Naive thymus-derived CD4-positive, alpha-beta T cell (primary cell): ENCODE results near the gene PROK1. TPM values are rescaled to one million over a fixed set of nuclear protein-coding genes. Genes with fewer than 3 reads are reported as not detected.

Experiments
- ATAC-seq: fragments of 150-1000 bp; cut with Tn5 transposase; 2 replicates; pipeline ENCODE4 v1.10.0; 2021; ENCODE audit warnings: mild to moderate bottlenecking, moderate library complexity
- CTCF ChIA-PET: fragments of 350-600 bp; sonication (Branson Sonifier 250); formaldehyde crosslinking; loops from one replicate; lab custom pipeline; 2021; ENCODE audit warnings: antibody characterized with exemption; lab: Charles Lee
- POLR2A ChIA-PET: fragments of 350-600 bp; sonication (Branson Sonifier 250); formaldehyde crosslinking; loops from one replicate; lab custom pipeline; 2021; ENCODE audit warnings: antibody characterized with exemption, inconsistent platforms; lab: Charles Lee
- DNase-seq, 9 donors: peaks; one replicate each; pipeline versions ENCODE4 v3.0.0 to v3.0.0-alpha.2; 2020 to 2022; ENCODE audit warnings: mixed read lengths in 1 of 9
- H3K27ac ChIP-seq: one replicate; pipeline ENCODE4 v1.7.0; 2013; ENCODE audit warnings: mild to moderate bottlenecking, low read depth, low read length, moderate library complexity
- H3K27me3 ChIP-seq, 2 donors: one replicate each; pipeline ENCODE4 v1.7.0; 2013; ENCODE audit warnings: low read length in 2 of 2, mild to moderate bottlenecking in 2 of 2, moderate library complexity in 2 of 2; ENCODE audit not compliant: control insufficient read depth in 2 of 2, insufficient read depth in 2 of 2
- H3K36me3 ChIP-seq, 3 experiments: 1 replicate in 2 of 3; 2 replicates in 1 of 3; pipeline ENCODE4 v1.7.0; 2013; ENCODE audit warnings: low read length in 3 of 3, mild to moderate bottlenecking in 3 of 3, moderate library complexity in 1 of 3; ENCODE audit not compliant: insufficient read depth in 3 of 3, control insufficient read depth in 2 of 3
- H3K4me1 ChIP-seq, 2 donors: one replicate each; pipeline ENCODE4 v1.7.0; 2013; ENCODE audit warnings: low read length in 2 of 2, mild to moderate bottlenecking in 2 of 2, moderate library complexity in 1 of 2; ENCODE audit not compliant: control insufficient read depth in 2 of 2, insufficient read depth in 2 of 2
- H3K4me3 ChIP-seq: 2 replicates; pipeline ENCODE4 v1.7.0; 2013; ENCODE audit warnings: mild to moderate bottlenecking, low read length
- H3K9me3 ChIP-seq, 3 experiments: 1 replicate in 2 of 3; 2 replicates in 1 of 3; pipeline ENCODE4 v1.7.0; 2013; ENCODE audit warnings: low read length in 3 of 3; ENCODE audit not compliant: control insufficient read depth in 2 of 3
- H3K27ac Mint-ChIP-seq, 9 donors: one replicate each; pipeline ENCODE4 v1.8.0; 2020 to 2022; ENCODE audit warnings: mixed read lengths in 9 of 9, mild to moderate bottlenecking in 8 of 9, moderate library complexity in 5 of 9, inconsistent platforms in 2 of 9
- H3K27me3 Mint-ChIP-seq, 5 donors: one replicate each; pipeline ENCODE4 v1.8.0; 2021 to 2022; ENCODE audit warnings: mixed read lengths in 5 of 5, mild to moderate bottlenecking in 1 of 5
- H3K36me3 Mint-ChIP-seq, 5 donors: one replicate each; pipeline ENCODE4 v1.8.0; 2020 to 2022; ENCODE audit warnings: mixed read lengths in 5 of 5, mild to moderate bottlenecking in 3 of 5, inconsistent platforms in 1 of 5
- H3K4me1 Mint-ChIP-seq, 7 donors: one replicate each; pipeline ENCODE4 v1.8.0; 2020 to 2022; ENCODE audit warnings: mixed read lengths in 7 of 7, mild to moderate bottlenecking in 3 of 7, inconsistent platforms in 1 of 7
- H3K4me3 Mint-ChIP-seq, 10 donors: one replicate each; pipeline ENCODE4 v1.8.0; 2020 to 2022; ENCODE audit warnings: mild to moderate bottlenecking in 10 of 10, mixed read lengths in 10 of 10, moderate library complexity in 6 of 10, inconsistent platforms in 2 of 10
- H3K9me3 Mint-ChIP-seq, 11 donors: one replicate each; pipeline ENCODE4 v1.8.0; 2020 to 2022; ENCODE audit warnings: mixed read lengths in 11 of 11, mild to moderate bottlenecking in 4 of 11, inconsistent platforms in 1 of 11, moderate library complexity in 1 of 11
- intact Hi-C, 2 donors: fragments of 100-400 bp; cut with micrococcal nuclease; formaldehyde crosslinking; loops; one replicate each; pipeline ENCODE4 v1.15.1; 2023
- polyA plus RNA-seq, 2 donors: library from polyadenylated mRNA; unstranded; fragments of 300-500 nt; fragmentation: Illumina TruSeq; gene quantifications; one replicate each; pipeline ENCODE4 v1.2.3, GENCODE V29; 2021
- total RNA-seq, 6 experiments: library from RNA in 5 of 6; stranded (reverse) in 5 of 6; gene quantifications; 1 replicate in 5 of 6; 2 replicates in 1 of 6; pipeline ENCODE4 v1.2.3 and lab custom pipeline; 2021 to 2026

Gene PROK1
- total and polyA plus RNA-seq, 7 experiments from 2014 or later: not detected

- H3K9me3 ChIP-seq: no peaks in the 10 kb centered on the region
- H3K27me3 Mint-ChIP-seq: peaks cover 0 to 7% (median 0%) of the 10 kb centered on the region in 5 donors
- no peaks in the 10 kb centered on the region for H3K36me3 Mint-ChIP-seq
- no peaks in the 10 kb centered on the region for H3K4me1 Mint-ChIP-seq
- DNase-seq: no peak
- no peak overlapping the region for H3K27ac Mint-ChIP-seq
- H3K4me3 Mint-ChIP-seq: no peak overlapping the region
- no peaks in the 10 kb centered on the region for H3K27me3 ChIP-seq
- ATAC-seq: no peak
- no peaks in the 10 kb centered on the region for H3K36me3 ChIP-seq
- intact Hi-C loops: no loop called here
- no peaks in the 10 kb centered on the region for H3K4me1 ChIP-seq
- CTCF ChIA-PET: interaction anchor here (0.6 to 0.8 kb wide), 2 partner anchors 195 to 266 kb away, joined by 3 read pairs; no protein-coding TSS in a partner anchor
- no peak overlapping the region for H3K4me3 ChIP-seq
- POLR2A ChIA-PET: no interaction called here
- no peak overlapping the region for H3K27ac ChIP-seq
- no peaks in the 10 kb centered on the region for H3K9me3 Mint-ChIP-seq
Measured at GRCh38 chr1:110465814-110466380, 14.9 kb downstream of the PROK1 start.

- Histone ChIP-seq H3K4me3 (no peak overlapping the region), H3K9me3 (no peaks in the 10 kb centered on the region), H3K36me3 (no peaks in the 10 kb centered on the region), H3K4me1 (no peaks in the 10 kb centered on the region), H3K27me3 (no peaks in the 10 kb centered on the region), H3K27ac (no peak overlapping the region)
- no peak overlapping the region for H3K4me3 Mint-ChIP-seq
- CTCF ChIA-PET: interaction anchor here (0.8 to 1.1 kb wide), 2 partner anchors 19 to 29 kb away, joined by 3 read pairs; no protein-coding TSS in a partner anchor
- H3K4me1 Mint-ChIP-seq: no peaks in the 10 kb centered on the region
- H3K27ac Mint-ChIP-seq: no peak overlapping the region
- intact Hi-C loops: no loop called here
- POLR2A ChIA-PET: no interaction called here
- no peak for DNase-seq
- ATAC-seq: no peak
- peaks cover 0 to 2% (median 0%) of the 10 kb centered on the region in 11 donors for H3K9me3 Mint-ChIP-seq
- H3K27me3 Mint-ChIP-seq: peaks cover 0 to 8% (median 0%) of the 10 kb centered on the region in 5 donors
- no peaks in the 10 kb centered on the region for H3K36me3 Mint-ChIP-seq
Measured at GRCh38 chr1:110466646-110467280, 15.8 kb downstream of the PROK1 start.

- no peaks in the 10 kb centered on the region for H3K4me1 ChIP-seq
- no peaks in the 10 kb centered on the region for H3K27me3 ChIP-seq
- intact Hi-C loops: no loop called here
- H3K36me3 ChIP-seq: no peaks in the 10 kb centered on the region
- H3K9me3 ChIP-seq: no peaks in the 10 kb centered on the region
- H3K9me3 Mint-ChIP-seq: peaks cover 0 to 2% (median 0%) of the 10 kb centered on the region in 11 donors
- CTCF ChIA-PET: no interaction called here
- H3K4me1 Mint-ChIP-seq: no peaks in the 10 kb centered on the region
- ATAC-seq (no peak), DNase-seq (no peak)
- H3K4me3 ChIP-seq: no peak overlapping the region
- POLR2A ChIA-PET: no interaction called here
- H3K27ac ChIP-seq: no peak overlapping the region
- peaks cover 0 to 15% (median 0%) of the 10 kb centered on the region in 5 donors for H3K27me3 Mint-ChIP-seq
- H3K4me3 Mint-ChIP-seq: no peak overlapping the region
- no peak overlapping the region for H3K27ac Mint-ChIP-seq
- H3K36me3 Mint-ChIP-seq: no peaks in the 10 kb centered on the region
Measured at GRCh38 chr1:110471131-110471530, 20.2 kb downstream of the PROK1 start.

GRCh38 chr1:110472546-110472945 is 21.6 kb downstream of the PROK1 start:
- DNase-seq: no peak
- Mint-ChIP-seq H3K9me3 (peaks cover 0 to 2% (median 0%) of the 10 kb centered on the region in 11 donors), H3K4me3 (no peak overlapping the region), H3K27me3 (peaks cover 0 to 15% (median 0%) of the 10 kb centered on the region in 5 donors), H3K36me3 (no peaks in the 10 kb centered on the region), H3K27ac (no peak overlapping the region), H3K4me1 (peaks cover 0 to 2% (median 0%) of the 10 kb centered on the region in 7 donors)
- H3K4me3 ChIP-seq: no peak overlapping the region
- no peaks in the 10 kb centered on the region for H3K9me3 ChIP-seq
- ChIA-PET POLR2A (no interaction called here), CTCF (no interaction called here)
- H3K36me3 ChIP-seq: no peaks in the 10 kb centered on the region
- intact Hi-C loops: no loop called here
- no peaks in the 10 kb centered on the region for H3K4me1 ChIP-seq
- ATAC-seq: no peak
- no peak overlapping the region for H3K27ac ChIP-seq
- no peaks in the 10 kb centered on the region for H3K27me3 ChIP-seq

DNA sequence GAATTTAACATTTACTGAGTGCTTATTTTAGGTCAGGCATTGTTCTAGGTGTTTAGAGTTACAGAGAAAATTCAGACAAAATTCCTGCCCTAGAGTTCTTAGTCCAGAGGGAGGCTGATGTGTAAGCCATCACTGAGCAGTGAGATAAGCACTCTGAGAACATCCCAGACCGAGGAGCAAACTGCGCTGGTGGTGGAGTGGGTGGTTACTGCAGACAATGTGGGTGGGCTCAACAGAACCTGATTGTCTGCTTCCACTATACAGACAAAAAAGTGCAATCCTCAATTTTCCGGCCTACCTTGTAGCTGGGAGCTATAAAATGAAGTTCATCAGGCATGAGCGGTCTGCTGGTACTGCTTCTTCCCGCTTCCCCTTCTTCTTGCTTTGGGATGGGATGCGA is 23.5 kb downstream of the PROK1 start:
- Mint-ChIP-seq H3K27ac (no peak overlapping the region), H3K4me3 (no peak overlapping the region), H3K36me3 (no peaks in the 10 kb centered on the region), H3K27me3 (peaks cover 0 to 15% (median 0%) of the 10 kb centered on the region in 5 donors), H3K4me1 (peaks cover 0 to 2% (median 0%) of the 10 kb centered on the region in 7 donors), H3K9me3 (peaks cover 0 to 2% (median 0%) of the 10 kb centered on the region in 11 donors)
- H3K4me1 ChIP-seq: no peaks in the 10 kb centered on the region
- no peaks in the 10 kb centered on the region for H3K36me3 ChIP-seq
- no peaks in the 10 kb centered on the region for H3K9me3 ChIP-seq
- no peak overlapping the region for H3K4me3 ChIP-seq
- no peaks in the 10 kb centered on the region for H3K27me3 ChIP-seq
- intact Hi-C loops: no loop called here
- ChIA-PET POLR2A (no interaction called here), CTCF (no interaction called here)
- no peak for DNase-seq
- H3K27ac ChIP-seq: no peak overlapping the region
- no peak for ATAC-seq

- ChIA-PET CTCF (no interaction called here), POLR2A (no interaction called here)
- peaks cover 0 to 12% (median 0%) of the 10 kb centered on the region in 5 donors for H3K27me3 Mint-ChIP-seq
- intact Hi-C loops: no loop called here
- H3K36me3 Mint-ChIP-seq: no peaks in the 10 kb centered on the region
- peaks cover 0 to 2% (median 0%) of the 10 kb centered on the region in 7 donors for H3K4me1 Mint-ChIP-seq
- peaks cover 0 to 2% (median 0%) of the 10 kb centered on the region in 11 donors for H3K9me3 Mint-ChIP-seq
- no peak overlapping the region for H3K4me3 Mint-ChIP-seq
- Histone ChIP-seq H3K27ac (no peak overlapping the region), H3K9me3 (no peaks in the 10 kb centered on the region), H3K27me3 (no peaks in the 10 kb centered on the region), H3K4me1 (no peaks in the 10 kb centered on the region), H3K4me3 (no peak overlapping the region), H3K36me3 (no peaks in the 10 kb centered on the region)
- DNase-seq: no peak
- H3K27ac Mint-ChIP-seq: peak overlapping the region in 1 of 9 donors; percentile 60
- ATAC-seq: no peak
Measured at GRCh38 chr1:110475362-110476027, 24.5 kb downstream of the PROK1 start.
